ENCODE results near the gene POC1B. TPM values are rescaled to one million over a fixed set of nuclear protein-coding genes. Genes with fewer than 3 reads are reported as not detected.
A peak's percentile ranks its signal among the peaks of the same experiment; 100 is the strongest.

The POC1B gene
- total RNA-seq, 4 donors from 2014 or later: 17.9 to 34.8 (median 23.6) TPM

- no peak for TF ChIP-seq CTCF (IDR thresholded peaks at IDR 0.05)
- DNase-seq (ENCODE audit: low spot score) (no peak), ATAC-seq (ENCODE audit: low FRiP score) (no peak)
Measured at GRCh38 chr12:89456565-89456964, 69.3 kb downstream of the POC1B start.

GRCh38 chr12:89454080-89454848, 71.6 kb downstream of the POC1B start:
- no peak for DNase-seq (ENCODE audit: low spot score)
- ATAC-seq (ENCODE audit: low FRiP score): peak; percentile 56
- no peak for TF ChIP-seq CTCF (IDR thresholded peaks at IDR 0.05)

- TF ChIP-seq CTCF (IDR thresholded peaks at IDR 0.05): no peak
- ATAC-seq (ENCODE audit: low FRiP score): peak; percentile 77
- DNase-seq (ENCODE audit: low spot score): no peak
Measured at GRCh38 chr12:89453121-89453978, 72.5 kb downstream of the POC1B start.

- ATAC-seq (ENCODE audit: low FRiP score): peak; percentile 40
- no peak for DNase-seq (ENCODE audit: low spot score)
- no peak for TF ChIP-seq CTCF (IDR thresholded peaks at IDR 0.05)
Measured at GRCh38 chr12:89451841-89452251, 74.0 kb downstream of the POC1B start.

GRCh38 chr12:89450907-89451306, 74.9 kb downstream of the POC1B start:
- TF ChIP-seq CTCF (IDR thresholded peaks at IDR 0.05): no peak
- ATAC-seq (ENCODE audit: low FRiP score) (no peak), DNase-seq (ENCODE audit: low spot score) (no peak)

- no peak for TF ChIP-seq CTCF (IDR thresholded peaks at IDR 0.05)
- no peak for ATAC-seq (ENCODE audit: low FRiP score)
- DNase-seq (ENCODE audit: low spot score): no peak
Measured at GRCh38 chr12:89448951-89449371, 76.9 kb downstream of the POC1B start.
